HEK293T (cell line): Measurements from ENCODE around the gene PMEL.
"Not testable (repeated sequence)": the region's sequence is repeated elsewhere in the genome, so short reads cannot be mapped to it uniquely, and the experiment has no call there.

Source experiments
- CTCF ChIA-PET: fragments of 350-600 bp; formaldehyde crosslinking; extraction: SDS; loops from one replicate; lab custom pipeline; 2021; ENCODE audit warnings: antibody characterized with exemption, inconsistent platforms; lab: Yijun Ruan, JAX
- POLR2A ChIA-PET: fragments of 350-600 bp; formaldehyde crosslinking; extraction: SDS; loops from one replicate; lab custom pipeline; 2020; ENCODE audit warnings: antibody characterized with exemption, inconsistent platforms; lab: Yijun Ruan, JAX
- DNase-seq: peaks from one replicate; pipeline ENCODE4 v3.0.0; 2012; ENCODE audit warnings: mixed read lengths; ENCODE audit errors: extremely low spot score
- ARNT ChIP-seq: fragments of 450-650 bp; IDR thresholded peaks from 2 replicates; pipeline ENCODE4 v1.6.1; 2017; ENCODE audit warnings: mild to moderate bottlenecking
- BHLHE40 ChIP-seq: fragments of 450-650 bp; IDR thresholded peaks from 2 replicates; pipeline ENCODE4 v1.6.1; 2016; ENCODE audit warnings: mild to moderate bottlenecking, moderate library complexity, borderline replicate concordance
- CTBP1 ChIP-seq: fragments of 450-650 bp; IDR thresholded peaks from 2 replicates; pipeline ENCODE4 v1.6.1; 2016; ENCODE audit warnings: borderline replicate concordance
- ELF4 ChIP-seq: fragments of 450-650 bp; IDR thresholded peaks from 2 replicates; pipeline ENCODE4 v1.6.1; 2017; ENCODE audit warnings: antibody characterized with exemption
- FOXA1 ChIP-seq: fragments of 450-650 bp; IDR thresholded peaks from 2 replicates; pipeline ENCODE4 v1.6.1; 2016; ENCODE audit warnings: mild to moderate bottlenecking
- FOXK2 ChIP-seq: fragments of 450-650 bp; IDR thresholded peaks from 2 replicates; pipeline ENCODE4 v1.6.1; 2016; ENCODE audit warnings: mild to moderate bottlenecking
- FOXM1 ChIP-seq: fragments of 450-650 bp; IDR thresholded peaks from 2 replicates; pipeline ENCODE4 v1.6.1; 2017; ENCODE audit warnings: mild to moderate bottlenecking, borderline replicate concordance
- HDGF ChIP-seq: fragments of 450-650 bp; IDR thresholded peaks from 2 replicates; pipeline ENCODE4 v1.6.1; 2017; ENCODE audit warnings: antibody characterized with exemption, borderline replicate concordance
- L3MBTL2 ChIP-seq: fragments of 450-650 bp; conservative IDR thresholded peaks from 2 replicates; pipeline ENCODE4 v1.6.1; 2016; ENCODE audit warnings: mild to moderate bottlenecking
- LEF1 ChIP-seq: fragments of 450-650 bp; IDR thresholded peaks from 2 replicates; pipeline ENCODE4 v1.6.1; 2017; ENCODE audit warnings: mild to moderate bottlenecking, borderline replicate concordance
- NFRKB ChIP-seq: fragments of 450-650 bp; IDR thresholded peaks from 2 replicates; pipeline ENCODE4 v1.6.1; 2016; ENCODE audit warnings: mild to moderate bottlenecking, moderate library complexity
- PKNOX1 ChIP-seq: fragments of 450-650 bp; IDR thresholded peaks from 2 replicates; pipeline ENCODE4 v1.6.1; 2016
- SP1 ChIP-seq: fragments of 450-650 bp; IDR thresholded peaks from 2 replicates; pipeline ENCODE4 v1.6.1; 2017
- SUZ12 ChIP-seq: fragments of 450-650 bp; IDR thresholded peaks from 2 replicates; pipeline ENCODE4 v1.6.1; 2016; ENCODE audit warnings: mild to moderate bottlenecking
- TARDBP ChIP-seq: fragments of 450-650 bp; IDR thresholded peaks from 2 replicates; pipeline ENCODE4 v1.6.1; 2016
- ZNF384 ChIP-seq: fragments of 450-650 bp; IDR thresholded peaks from 2 replicates; pipeline ENCODE4 v1.6.1; 2016

PMEL gene

GRCh38 chr12:56007564-56008559 lies 42.0 kb upstream of the PMEL start:
- peak; percentile 75 for DNase-seq
- TF ChIP-seq ARNT (no peak), SP1 (no peak), SUZ12 (no peak), CTBP1 (no peak), TARDBP (no peak), BHLHE40 (no peak), L3MBTL2 (peak; percentile 69)
- ChIA-PET POLR2A (interaction anchor here (0.6 to 2.0 kb wide), 8 partner anchors 11 to 190 kb away, joined by 3 to 27 read pairs (median 4); partner anchors contain the start of genes ORMDL2, PA2G4, SARNP and SUOX), CTCF (interaction anchor here (0.5 to 1.4 kb wide), 3 partner anchors 11 to 52 kb away, joined by 3 to 8 read pairs (median 3); partner anchors contain the start of gene SUOX)

GRCh38 chr12:56004211-56004610 lies 38.4 kb upstream of the PMEL start:
- POLR2A ChIA-PET = no interaction called here
- CTCF ChIA-PET = no interaction called here
- no peak for TF ChIP-seq ARNT
- no peak for DNase-seq

DNA sequence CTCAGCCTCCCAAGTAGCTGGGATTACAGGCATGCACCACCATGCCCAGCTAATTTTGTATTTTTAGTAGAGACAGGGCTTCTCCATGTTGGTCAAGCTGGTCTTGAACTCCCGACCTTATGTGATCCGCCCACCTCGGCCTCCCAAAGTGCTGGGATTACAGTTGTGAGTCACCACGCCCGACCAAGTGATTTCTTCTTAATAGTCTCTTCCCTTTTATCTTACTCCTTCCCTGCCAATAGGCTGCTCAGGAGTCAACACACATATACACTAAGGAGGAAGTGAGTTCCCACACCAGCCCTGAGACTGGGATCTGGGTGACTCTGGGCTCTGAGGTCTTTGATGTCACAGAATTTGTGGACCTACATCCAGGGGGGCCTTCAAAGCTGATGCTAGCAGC lies 37.5 kb upstream of the PMEL start:
- CTCF ChIA-PET, DNase-seq: not testable (repeated sequence)

GRCh38 chr12:56001487-56002100 lies 35.8 kb upstream of the PMEL start:
- ChIA-PET CTCF (no interaction called here), POLR2A (no interaction called here)
- DNase-seq = no peak
- TF ChIP-seq BHLHE40 (no peak), ELF4 (no peak), LEF1 (no peak), ZNF384 (no peak), SP1 (no peak), ARNT (no peak), SUZ12 (no peak), TARDBP (no peak), FOXA1 (no peak), PKNOX1 (no peak), L3MBTL2 (no peak), CTBP1 (no peak)

More for the DNA sequence above, 37.5 kb upstream of the PMEL start:
- POLR2A ChIA-PET = not testable (repeated sequence)

GRCh38 chr12:55999999-56000540 lies 34.2 kb upstream of the PMEL start:
- DNase-seq, POLR2A ChIA-PET: not testable (repeated sequence)
- CTCF ChIA-PET = interaction anchor here (1.6 kb wide), 1 partner anchor 25 kb away, joined by 3 read pairs; no protein-coding TSS in a partner anchor

DNA sequence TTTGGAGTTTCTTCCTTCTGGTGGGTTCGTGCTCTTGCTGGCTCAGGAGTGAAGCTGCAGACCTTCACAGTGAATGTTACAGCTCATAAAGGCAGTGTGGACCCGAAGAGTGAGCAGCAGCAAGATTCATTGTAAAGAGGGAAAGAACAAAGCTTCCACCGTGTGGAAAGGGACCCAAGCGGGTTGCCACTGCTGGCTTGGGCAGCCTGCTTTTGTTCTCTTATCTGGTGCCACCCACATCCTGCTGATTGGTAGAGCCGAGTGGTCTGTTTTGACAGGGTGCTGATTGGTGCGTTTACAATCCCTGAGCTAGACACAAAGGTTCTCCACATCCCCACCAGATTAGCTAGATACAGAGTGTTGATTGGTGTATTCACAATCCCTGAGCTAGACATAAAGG lies 33.7 kb upstream of the PMEL start:
- POLR2A ChIA-PET = not testable (repeated sequence)
- CTCF ChIA-PET = interaction anchor here (1.6 kb wide), 1 partner anchor 25 kb away, joined by 3 read pairs; no protein-coding TSS in a partner anchor

GRCh38 chr12:55997535-55997859 lies 31.7 kb upstream of the PMEL start:
- no peak for DNase-seq
- CTCF ChIA-PET = interaction anchor here (0.7 to 2.6 kb wide), 5 partner anchors 10 to 57 kb away, joined by 3 to 14 read pairs (median 4); no protein-coding TSS in a partner anchor
- POLR2A ChIA-PET = interaction anchor here (0.8 to 3.1 kb wide), 13 partner anchors 9 to 192 kb away, joined by 3 to 27 read pairs (median 6); partner anchors contain the start of genes RAB5B and SMARCC2
- TF ChIP-seq ELF4 (no peak), SP1 (no peak), L3MBTL2 (no peak), ARNT (no peak), FOXK2 (no peak), CTBP1 (no peak), BHLHE40 (no peak), ZNF384 (no peak), FOXM1 (no peak), TARDBP (no peak), PKNOX1 (no peak), LEF1 (no peak), NFRKB (no peak), SUZ12 (no peak), FOXA1 (no peak), HDGF (no peak)

More for the DNA sequence above, 33.7 kb upstream of the PMEL start:
- DNase-seq = not testable (repeated sequence)
